ENCODE data around the gene NAV2.

NAV2 gene

DNA sequence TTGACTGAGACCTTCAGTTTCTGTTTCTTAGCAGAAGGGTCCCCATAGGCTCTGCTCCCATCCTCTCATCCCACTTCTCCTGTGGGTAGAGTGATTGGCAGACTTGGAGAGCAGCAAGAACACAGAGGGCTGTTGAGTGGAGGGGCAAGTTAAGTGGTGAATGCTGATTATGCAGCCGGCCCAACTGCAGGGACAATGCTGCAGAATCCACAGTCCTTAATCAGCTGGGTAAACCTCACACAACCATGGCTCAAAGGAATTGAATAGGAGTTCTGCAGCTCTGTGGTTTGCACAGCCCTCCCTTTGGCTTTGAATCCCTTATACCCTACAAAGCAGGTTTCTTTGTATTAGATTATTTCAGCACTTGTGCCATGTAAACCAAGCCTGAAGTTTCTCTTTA, 161.1 kb downstream of the NAV2 start:
- Mint-ChIP-seq H3K27me3 (ENCODE audit: low read depth) (no peaks in the 10 kb centered on the region), H3K36me3 (ENCODE audit: low read depth) (no peaks in the 10 kb centered on the region), H3K4me1 (ENCODE audit: low read depth) (no peaks in the 10 kb centered on the region), H3K27ac (no peak overlapping the region), H3K9me3 (no peaks in the 10 kb centered on the region), H3K4me3 (no peak overlapping the region)

DNA sequence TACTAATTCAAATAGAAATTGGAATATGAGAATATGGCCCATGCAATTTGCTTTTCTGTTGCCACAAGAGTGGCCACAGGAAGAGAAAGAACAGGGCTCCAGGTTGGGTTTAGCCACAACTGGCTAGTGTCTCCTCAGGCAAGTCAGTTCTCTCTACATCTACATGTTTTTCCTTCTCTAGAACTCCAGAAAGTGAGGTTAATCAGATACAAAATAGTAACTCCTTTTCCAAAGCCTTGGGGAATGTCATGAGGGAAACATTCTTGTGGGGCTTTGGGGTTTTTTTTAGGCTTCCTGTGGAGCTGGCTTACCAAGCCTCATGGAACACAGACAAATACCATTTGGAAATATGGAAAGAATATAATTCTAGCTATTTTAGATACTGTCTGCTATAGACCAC, 161.6 kb downstream of the NAV2 start:
- Mint-ChIP-seq H3K27me3 (ENCODE audit: low read depth) (no peaks in the 10 kb centered on the region), H3K9me3 (no peaks in the 10 kb centered on the region), H3K4me1 (ENCODE audit: low read depth) (no peaks in the 10 kb centered on the region), H3K27ac (no peak overlapping the region), H3K4me3 (no peak overlapping the region), H3K36me3 (ENCODE audit: low read depth) (no peaks in the 10 kb centered on the region)

DNA sequence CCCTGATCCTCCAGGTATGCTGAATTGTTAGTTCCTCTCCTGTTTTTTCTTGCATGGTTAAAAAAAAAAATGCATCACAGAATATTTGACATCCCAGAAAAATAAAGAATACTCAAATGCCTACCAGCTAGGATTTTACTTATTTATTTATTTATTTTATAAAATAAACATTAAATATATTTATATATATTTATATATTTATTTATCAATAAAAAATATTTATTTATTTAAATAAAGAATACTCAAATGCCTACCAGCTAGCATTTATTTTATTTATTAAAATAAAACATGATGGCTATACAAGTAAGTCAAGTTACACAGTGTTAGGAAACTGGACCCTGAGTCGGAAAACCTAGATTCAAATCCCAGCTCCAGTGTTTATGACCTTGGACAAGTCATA, 164.1 kb downstream of the NAV2 start:
- H3K4me3 Mint-ChIP-seq: no peak overlapping the region
- no peaks in the 10 kb centered on the region for H3K27me3 Mint-ChIP-seq (ENCODE audit: low read depth)
- no peaks in the 10 kb centered on the region for H3K9me3 Mint-ChIP-seq
- H3K27ac Mint-ChIP-seq: no peak overlapping the region
- H3K4me1 Mint-ChIP-seq (ENCODE audit: low read depth): no peaks in the 10 kb centered on the region
- no peaks in the 10 kb centered on the region for H3K36me3 Mint-ChIP-seq (ENCODE audit: low read depth)

DNA sequence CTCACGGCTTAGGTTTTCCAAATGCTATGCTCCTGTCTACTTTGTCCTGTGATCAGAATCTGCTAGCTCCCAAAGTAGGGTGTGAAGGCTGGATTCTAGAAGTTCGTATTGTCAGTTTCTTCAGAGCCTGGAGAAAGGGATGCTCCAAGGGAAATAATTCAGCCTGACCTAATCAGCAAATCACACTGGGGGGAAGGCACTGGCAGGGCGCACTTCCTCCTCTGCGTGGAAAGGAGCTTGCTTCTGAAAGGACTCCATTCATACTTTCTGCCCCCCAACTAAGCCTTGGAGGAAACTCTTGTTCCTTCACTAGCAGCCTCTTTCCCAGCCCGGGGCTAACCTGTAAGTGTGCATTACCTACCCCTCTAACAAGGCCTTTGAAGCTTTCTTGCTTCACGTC, 165.9 kb downstream of the NAV2 start:
- Mint-ChIP-seq H3K4me3 (no peak overlapping the region), H3K4me1 (ENCODE audit: low read depth) (no peaks in the 10 kb centered on the region), H3K36me3 (ENCODE audit: low read depth) (no peaks in the 10 kb centered on the region), H3K9me3 (no peaks in the 10 kb centered on the region), H3K27ac (no peak overlapping the region), H3K27me3 (ENCODE audit: low read depth) (no peaks in the 10 kb centered on the region)

DNA sequence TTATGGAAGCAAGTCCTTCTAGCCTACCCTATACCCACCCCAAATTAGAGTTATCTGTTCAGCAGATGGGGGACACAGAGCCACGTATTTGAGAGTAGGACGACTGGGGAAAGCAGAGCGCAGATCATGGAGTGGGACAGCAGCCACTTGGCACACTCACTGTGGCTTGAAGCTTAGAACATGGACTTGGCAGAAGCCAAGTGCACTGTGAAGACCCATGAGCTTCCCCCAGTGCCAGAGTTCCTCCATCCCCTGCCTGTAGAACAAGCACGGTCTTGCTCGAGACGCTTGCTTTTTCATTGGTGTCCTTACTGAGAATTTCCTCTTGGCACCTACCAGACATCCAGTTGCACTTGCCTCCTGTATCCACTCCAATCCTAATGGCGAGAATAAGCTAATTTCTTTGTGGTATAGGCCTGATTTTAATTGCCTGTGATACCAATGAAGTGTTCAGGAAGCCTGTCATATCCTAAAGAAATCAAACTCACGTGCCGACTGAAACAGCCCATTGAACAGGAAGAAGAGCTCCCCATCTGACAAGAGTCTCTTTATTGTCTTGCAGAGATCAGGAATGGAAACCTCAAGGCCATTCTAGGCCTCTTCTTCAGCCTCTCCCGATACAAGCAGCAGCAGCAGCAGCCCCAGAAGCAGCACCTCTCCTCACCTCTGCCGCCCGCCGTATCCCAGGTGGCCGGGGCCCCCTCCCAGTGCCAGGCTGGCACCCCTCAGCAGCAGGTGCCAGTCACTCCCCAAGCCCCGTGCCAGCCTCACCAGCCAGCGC, 166.9 kb downstream of the NAV2 start:
- Mint-ChIP-seq H3K4me3 (no peak overlapping the region), H3K27me3 (ENCODE audit: low read depth) (no peaks in the 10 kb centered on the region)

DNA sequence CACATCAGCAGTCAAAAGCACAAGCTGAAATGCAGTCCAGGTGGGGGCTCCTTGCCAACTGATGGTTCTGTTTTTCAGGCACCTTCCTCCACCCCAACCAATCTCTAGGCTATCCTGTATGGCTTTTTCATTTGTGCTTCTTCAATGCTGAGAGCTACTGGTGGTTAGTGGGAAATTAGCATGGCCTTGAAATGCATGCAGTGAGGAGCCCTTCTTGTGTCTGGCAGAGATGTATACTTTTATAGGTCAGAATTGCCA, 167.4 kb downstream of the NAV2 start:
- no peaks in the 10 kb centered on the region for H3K27me3 Mint-ChIP-seq (ENCODE audit: low read depth)
- H3K36me3 Mint-ChIP-seq (ENCODE audit: low read depth): no peaks in the 10 kb centered on the region
- no peak overlapping the region for H3K27ac Mint-ChIP-seq
- H3K9me3 Mint-ChIP-seq: no peaks in the 10 kb centered on the region
- no peaks in the 10 kb centered on the region for H3K4me1 Mint-ChIP-seq (ENCODE audit: low read depth)
- H3K4me3 Mint-ChIP-seq: no peak overlapping the region

More for the DNA sequence above, 166.9 kb downstream of the NAV2 start:
- Mint-ChIP-seq H3K9me3 (no peaks in the 10 kb centered on the region), H3K27ac (no peak overlapping the region), H3K4me1 (ENCODE audit: low read depth) (no peaks in the 10 kb centered on the region), H3K36me3 (ENCODE audit: low read depth) (no peaks in the 10 kb centered on the region)

DNA sequence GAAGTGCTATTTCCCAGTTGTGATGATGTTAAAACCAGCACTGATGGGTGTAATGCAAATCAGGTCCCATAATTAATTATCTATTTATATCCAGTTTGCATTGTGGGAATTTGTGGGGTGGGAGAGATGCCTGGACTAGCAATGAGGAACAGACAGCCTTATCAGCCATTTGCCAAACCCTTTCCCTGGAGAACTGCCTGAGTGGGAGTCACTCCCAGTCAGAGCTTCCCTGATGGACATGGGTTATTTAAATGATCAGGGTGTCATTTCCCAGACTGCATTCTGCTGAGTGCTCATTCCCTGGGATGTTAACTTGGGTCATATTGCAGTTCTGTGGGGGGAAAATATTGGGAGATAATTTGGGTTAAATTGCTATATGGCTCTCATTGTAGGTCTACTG, 168.5 kb downstream of the NAV2 start:
- H3K27me3 Mint-ChIP-seq (ENCODE audit: low read depth): no peaks in the 10 kb centered on the region
- no peaks in the 10 kb centered on the region for H3K36me3 Mint-ChIP-seq (ENCODE audit: low read depth)
- H3K4me1 Mint-ChIP-seq (ENCODE audit: low read depth): no peaks in the 10 kb centered on the region
- H3K27ac Mint-ChIP-seq: no peak overlapping the region
- H3K4me3 Mint-ChIP-seq: no peak overlapping the region
- no peaks in the 10 kb centered on the region for H3K9me3 Mint-ChIP-seq

DNA sequence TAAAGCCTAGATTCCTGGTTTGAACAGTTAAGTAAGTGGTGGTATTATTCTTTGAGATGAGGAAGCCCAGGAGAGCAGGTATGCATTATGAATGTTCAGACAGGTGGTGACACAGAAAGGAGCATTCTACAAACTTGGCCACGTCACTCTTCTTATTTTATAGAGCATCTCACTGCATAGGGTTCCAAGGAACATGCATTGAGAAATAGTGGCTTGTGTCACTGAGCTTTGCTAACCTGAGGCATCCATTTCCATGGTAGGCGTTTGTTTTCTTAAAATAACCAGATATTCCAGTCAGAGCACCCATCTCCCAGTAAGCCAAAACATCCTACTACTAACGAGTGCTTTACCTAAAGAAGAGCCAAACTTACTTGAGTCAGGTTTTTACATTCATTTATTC, 169.7 kb downstream of the NAV2 start:
- H3K27me3 Mint-ChIP-seq (ENCODE audit: low read depth): no peaks in the 10 kb centered on the region
- H3K4me1 Mint-ChIP-seq (ENCODE audit: low read depth): no peaks in the 10 kb centered on the region
- no peaks in the 10 kb centered on the region for H3K36me3 Mint-ChIP-seq (ENCODE audit: low read depth)
- no peak overlapping the region for H3K4me3 Mint-ChIP-seq
- no peak overlapping the region for H3K27ac Mint-ChIP-seq
- H3K9me3 Mint-ChIP-seq: no peaks in the 10 kb centered on the region

DNA sequence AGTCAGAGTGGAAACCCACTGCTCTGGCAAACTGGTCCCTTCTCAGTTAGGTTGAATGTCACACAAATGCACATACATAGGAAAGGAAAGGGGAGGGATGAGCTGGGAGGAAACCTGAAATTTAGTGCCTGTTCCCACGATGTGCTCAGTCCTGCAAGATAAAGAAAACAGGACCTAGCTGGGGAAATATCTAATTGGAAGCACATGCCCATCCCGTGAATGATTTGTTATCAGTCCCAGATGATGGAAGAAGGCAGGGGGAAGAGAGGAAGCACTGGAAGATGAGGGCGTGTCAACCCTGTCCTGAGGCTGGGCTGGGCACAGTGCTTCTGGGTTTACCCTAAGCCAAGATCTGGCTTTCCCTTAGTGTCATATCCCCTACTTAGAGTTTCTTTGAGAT, 173.9 kb downstream of the NAV2 start:
- no peaks in the 10 kb centered on the region for H3K27me3 Mint-ChIP-seq (ENCODE audit: low read depth)

DNA sequence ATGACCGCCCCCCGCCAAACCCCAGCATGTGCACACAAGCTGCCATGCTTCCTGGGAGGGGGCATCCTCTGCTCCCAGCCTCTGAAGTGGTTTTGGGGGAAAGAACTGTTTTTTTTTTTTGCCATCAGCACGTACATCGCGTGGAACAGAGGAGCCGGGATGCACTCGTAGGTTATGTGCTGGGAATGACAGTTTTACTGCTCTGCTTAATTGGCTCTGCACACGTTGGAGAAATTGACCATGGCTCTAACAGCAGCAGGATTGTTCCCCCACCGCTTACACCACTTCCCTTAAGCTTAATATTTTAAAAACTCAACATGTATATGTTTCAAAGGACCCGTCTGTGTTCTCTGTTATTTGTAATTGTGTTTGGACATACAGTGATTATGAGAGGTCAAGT, 175.2 kb downstream of the NAV2 start:
- H3K4me1 Mint-ChIP-seq (ENCODE audit: low read depth): no peaks in the 10 kb centered on the region
- no peaks in the 10 kb centered on the region for H3K9me3 Mint-ChIP-seq
- no peak overlapping the region for H3K27ac Mint-ChIP-seq
- H3K27me3 Mint-ChIP-seq (ENCODE audit: low read depth): no peaks in the 10 kb centered on the region
- no peak overlapping the region for H3K4me3 Mint-ChIP-seq
- H3K36me3 Mint-ChIP-seq (ENCODE audit: low read depth): no peaks in the 10 kb centered on the region

More for the DNA sequence above, 173.9 kb downstream of the NAV2 start:
- Mint-ChIP-seq H3K4me3 (no peak overlapping the region), H3K27ac (no peak overlapping the region), H3K9me3 (no peaks in the 10 kb centered on the region), H3K36me3 (ENCODE audit: low read depth) (no peaks in the 10 kb centered on the region), H3K4me1 (ENCODE audit: low read depth) (no peaks in the 10 kb centered on the region)

DNA sequence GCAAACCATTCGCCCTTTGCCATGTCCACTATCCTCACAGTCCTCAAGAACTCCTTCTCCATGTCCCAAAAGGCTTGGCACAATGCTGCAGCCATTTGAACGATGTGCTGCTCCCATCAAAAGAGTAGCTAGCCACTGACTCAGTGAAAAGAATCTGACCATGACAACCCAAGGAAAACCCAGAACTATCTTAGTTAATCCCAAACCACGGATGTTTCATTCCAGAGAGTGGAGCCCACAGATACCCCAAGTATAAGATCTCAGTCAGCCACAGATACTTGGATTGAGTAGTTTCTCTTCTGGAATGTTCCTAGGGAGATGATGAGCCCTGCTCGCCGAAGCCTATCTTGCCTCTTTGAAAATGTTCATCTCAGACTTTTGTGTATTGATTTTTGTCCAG, 176.9 kb downstream of the NAV2 start:
- no peaks in the 10 kb centered on the region for H3K36me3 Mint-ChIP-seq (ENCODE audit: low read depth)
- no peaks in the 10 kb centered on the region for H3K27me3 Mint-ChIP-seq (ENCODE audit: low read depth)
- H3K9me3 Mint-ChIP-seq: no peaks in the 10 kb centered on the region
- H3K4me1 Mint-ChIP-seq (ENCODE audit: low read depth): no peaks in the 10 kb centered on the region
- H3K4me3 Mint-ChIP-seq: no peak overlapping the region
- H3K27ac Mint-ChIP-seq: no peak overlapping the region

DNA sequence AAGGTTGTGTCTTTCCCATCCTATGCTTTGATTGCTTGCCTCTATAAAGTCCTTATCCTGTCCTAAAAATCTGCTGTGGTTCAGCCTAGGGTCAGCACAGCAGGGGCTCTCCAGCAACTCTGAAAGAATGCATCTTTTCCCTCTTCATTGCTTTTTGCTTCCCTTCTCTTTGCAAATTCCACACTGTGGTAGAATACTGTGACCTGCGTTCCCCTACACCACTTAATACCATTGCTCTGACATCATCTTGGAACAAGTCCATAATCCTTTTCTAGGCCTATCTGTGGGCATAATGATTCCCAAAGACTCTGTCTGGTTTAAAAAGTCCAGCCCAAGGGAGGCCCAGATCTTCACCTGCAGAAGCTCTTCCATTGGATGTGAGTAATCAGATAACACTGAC, 177.7 kb downstream of the NAV2 start:
- H3K4me3 Mint-ChIP-seq: no peak overlapping the region
- no peaks in the 10 kb centered on the region for H3K9me3 Mint-ChIP-seq
- no peak overlapping the region for H3K27ac Mint-ChIP-seq
- no peaks in the 10 kb centered on the region for H3K4me1 Mint-ChIP-seq (ENCODE audit: low read depth)
- no peaks in the 10 kb centered on the region for H3K27me3 Mint-ChIP-seq (ENCODE audit: low read depth)
- H3K36me3 Mint-ChIP-seq (ENCODE audit: low read depth): no peaks in the 10 kb centered on the region

DNA sequence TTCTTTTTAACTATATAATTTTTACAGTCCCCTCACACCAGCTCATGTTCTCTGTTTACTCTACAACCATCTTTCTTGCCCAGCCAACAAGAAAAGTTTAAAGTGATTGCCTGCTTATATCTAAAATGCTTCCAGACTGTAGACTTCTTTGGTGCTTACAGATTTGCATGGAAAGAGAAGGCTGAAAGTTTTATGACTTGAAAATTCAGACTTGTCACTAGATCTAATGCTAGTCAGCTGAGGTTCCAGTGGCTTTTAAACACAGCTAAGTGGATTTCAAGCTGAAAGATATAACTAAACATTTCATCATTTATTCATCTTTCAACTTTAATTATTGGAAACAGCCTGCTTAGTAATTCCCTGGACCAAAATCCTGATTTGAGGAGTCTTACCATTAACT, 178.4 kb downstream of the NAV2 start:
- Mint-ChIP-seq H3K4me1 (ENCODE audit: low read depth) (no peaks in the 10 kb centered on the region), H3K9me3 (no peaks in the 10 kb centered on the region), H3K4me3 (no peak overlapping the region), H3K27ac (no peak overlapping the region), H3K36me3 (ENCODE audit: low read depth) (no peaks in the 10 kb centered on the region), H3K27me3 (ENCODE audit: low read depth) (no peaks in the 10 kb centered on the region)

DNA sequence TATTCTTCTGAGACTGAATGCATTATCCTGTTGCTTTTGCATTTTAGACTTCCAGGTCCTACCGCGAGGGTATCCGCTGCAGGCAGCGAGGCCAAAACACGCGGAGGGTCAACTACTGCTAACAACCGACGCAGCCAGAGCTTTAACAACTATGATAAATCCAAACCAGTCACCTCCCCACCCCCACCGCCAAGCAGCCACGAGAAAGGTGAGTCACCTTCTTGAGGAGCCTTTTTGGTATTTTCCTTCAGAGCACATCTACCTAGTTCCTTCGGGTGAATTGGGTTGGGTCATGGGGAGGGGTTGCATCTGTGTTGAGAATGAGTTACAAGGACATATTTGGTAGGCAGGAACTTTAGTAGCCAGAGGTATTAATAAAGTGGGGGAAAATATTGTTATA, 179.8 kb downstream of the NAV2 start:
- Mint-ChIP-seq H3K27ac (no peak overlapping the region), H3K27me3 (ENCODE audit: low read depth) (no peaks in the 10 kb centered on the region), H3K4me1 (ENCODE audit: low read depth) (no peaks in the 10 kb centered on the region), H3K36me3 (ENCODE audit: low read depth) (no peaks in the 10 kb centered on the region), H3K4me3 (no peak overlapping the region), H3K9me3 (no peaks in the 10 kb centered on the region)

DNA sequence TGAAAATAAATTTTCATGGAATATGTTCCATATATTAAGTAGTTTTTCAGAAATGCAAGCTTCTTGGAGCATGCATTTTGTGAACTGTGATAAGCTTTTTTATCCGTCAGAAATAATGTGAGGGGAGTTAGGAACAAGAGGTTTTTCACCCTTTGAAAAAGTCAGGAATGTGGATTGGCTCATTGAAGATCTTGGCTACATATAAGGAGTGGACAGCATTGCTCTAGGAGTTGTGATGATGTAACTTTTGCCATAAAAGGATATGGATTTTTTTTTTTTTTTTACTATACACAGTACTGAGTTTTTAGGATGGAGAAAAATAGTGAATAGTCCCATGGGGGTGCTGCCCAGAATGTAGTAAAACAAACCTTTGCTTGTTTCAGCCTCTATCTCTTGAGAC, 180.2 kb downstream of the NAV2 start:
- H3K4me3 Mint-ChIP-seq: no peak overlapping the region
- no peaks in the 10 kb centered on the region for H3K9me3 Mint-ChIP-seq
- no peaks in the 10 kb centered on the region for H3K4me1 Mint-ChIP-seq (ENCODE audit: low read depth)
- no peaks in the 10 kb centered on the region for H3K36me3 Mint-ChIP-seq (ENCODE audit: low read depth)
- no peak overlapping the region for H3K27ac Mint-ChIP-seq
- H3K27me3 Mint-ChIP-seq (ENCODE audit: low read depth): no peaks in the 10 kb centered on the region

DNA sequence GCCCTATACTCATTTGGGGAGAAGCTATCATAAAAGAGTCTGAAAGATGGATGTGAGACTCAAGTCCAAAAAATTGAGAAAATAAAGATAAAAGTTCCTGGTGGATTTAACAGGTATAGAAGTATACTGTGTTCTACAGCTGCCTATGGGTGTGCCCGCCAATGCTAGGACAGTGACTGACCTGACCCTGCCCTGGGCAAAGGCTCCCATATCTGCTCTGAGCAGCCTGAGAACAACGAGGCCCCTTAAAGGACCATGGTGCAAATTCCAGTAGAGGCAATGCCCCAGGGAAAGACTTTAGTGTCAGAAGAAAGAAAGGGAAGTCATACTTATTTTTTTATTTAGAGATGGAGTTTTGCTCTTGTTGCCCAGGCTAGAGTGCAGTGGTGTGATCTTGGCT, 181.8 kb downstream of the NAV2 start:
- Mint-ChIP-seq H3K9me3 (no peaks in the 10 kb centered on the region), H3K4me1 (ENCODE audit: low read depth) (no peaks in the 10 kb centered on the region), H3K27me3 (ENCODE audit: low read depth) (no peaks in the 10 kb centered on the region), H3K36me3 (ENCODE audit: low read depth) (no peaks in the 10 kb centered on the region), H3K27ac (no peak overlapping the region), H3K4me3 (no peak overlapping the region)

Measured in T-helper 1 cell treated with Interleukin-12 subunit alpha and Interleukin-12 subunit beta and Interleukin-4 antibody, amounts not matched to agents 30 μg/mL and 1 μg/mL, for 36 hours (primary cell).